Stimulated activated CD4-positive, alpha-beta T cell treated with anti-CD3 and anti-CD28 coated beads, Interleukin-4, amount 100 ng/mL, for 1 hour (primary cell): ENCODE results near the gene LBP.
"Not testable (repeated sequence)": the region's sequence is repeated elsewhere in the genome, so short reads cannot be mapped to it uniquely, and the experiment has no call there.

ENCODE experiments used
- DNase-seq: peaks from one replicate; pipeline ENCODE4 v3.0.0-alpha.2; 2020

LBP gene

GRCh38 chr20:38324159-38324558 is 22.1 kb upstream of the LBP start:
- DNase-seq, result no peak

- DNase-seq, result no peak
Measured at GRCh38 chr20:38325167-38325566, 21.1 kb upstream of the LBP start.

- no peak for DNase-seq
Measured at GRCh38 chr20:38325905-38326304, 20.4 kb upstream of the LBP start.

- DNase-seq, result no peak
Measured at GRCh38 chr20:38326309-38326708, 20.0 kb upstream of the LBP start.

- DNase-seq, result no peak
Measured at GRCh38 chr20:38330638-38331037, 15.6 kb upstream of the LBP start.

GRCh38 chr20:38331245-38331644 is 15.0 kb upstream of the LBP start:
- DNase-seq, result no peak

GRCh38 chr20:38331814-38332213 is 14.5 kb upstream of the LBP start:
- no peak for DNase-seq

- no peak for DNase-seq
Measured at GRCh38 chr20:38334016-38334415, 12.3 kb upstream of the LBP start.

- no peak for DNase-seq
Measured at GRCh38 chr20:38336726-38337125, 9.6 kb upstream of the LBP start.

- DNase-seq, result no peak
Measured at GRCh38 chr20:38337561-38338140, 8.6 kb upstream of the LBP start.

GRCh38 chr20:38338849-38339520 is 7.3 kb upstream of the LBP start:
- no peak for DNase-seq

- DNase-seq, result not testable (repeated sequence)
Measured at GRCh38 chr20:38339521-38339896, 6.8 kb upstream of the LBP start.

- DNase-seq, result no peak
Measured at GRCh38 chr20:38339997-38340396, 6.3 kb upstream of the LBP start.

GRCh38 chr20:38340693-38341092 is 5.6 kb upstream of the LBP start:
- no peak for DNase-seq

GRCh38 chr20:38342216-38342615 is 4.1 kb upstream of the LBP start:
- DNase-seq, result no peak

GRCh38 chr20:38342713-38343310 is 3.5 kb upstream of the LBP start:
- DNase-seq, result no peak

GRCh38 chr20:38343311-38344106 is 2.8 kb upstream of the LBP start:
- no peak for DNase-seq

GRCh38 chr20:38344107-38344701 is 2.1 kb upstream of the LBP start:
- DNase-seq, result no peak

GRCh38 chr20:38345643-38346042 is 639 bp upstream of the LBP start:
- no peak for DNase-seq

- no peak for DNase-seq
Measured at GRCh38 chr20:38346741-38347140, 459 bp downstream of the LBP start.

- DNase-seq, result no peak
Measured at GRCh38 chr20:38349856-38350255, 3.6 kb downstream of the LBP start.

GRCh38 chr20:38350879-38351775 is 4.8 kb downstream of the LBP start:
- no peak for DNase-seq
